Liver (tissue), 3 donors: ENCODE results near the gene HOXC11.

ENCODE experiments used
- JUND ChIP-seq, 2 donors: IDR thresholded peaks; 2 replicates each; pipeline ENCODE4 v1.6.1; 2016; ENCODE audit warnings: antibody characterized with exemption in 2 of 2
- RAD21 ChIP-seq, 2 donors: IDR thresholded peaks; 2 replicates each; pipeline ENCODE4 v1.6.1; 2016; ENCODE audit warnings: antibody characterized with exemption in 2 of 2, mild to moderate bottlenecking in 2 of 2
- SP1 ChIP-seq: IDR thresholded peaks from 2 replicates; pipeline ENCODE4 v1.6.1; 2018; ENCODE audit warnings: antibody characterized with exemption, mild to moderate bottlenecking
- YY1 ChIP-seq: IDR thresholded peaks from 2 replicates; pipeline ENCODE4 v1.6.1; 2016; ENCODE audit warnings: antibody characterized with exemption, mild to moderate bottlenecking
- ZBTB33 ChIP-seq: IDR thresholded peaks from 2 replicates; pipeline ENCODE4 v1.6.1; 2016; ENCODE audit warnings: antibody characterized with exemption
- TF ChIP-seq, protein P1 (sequence below): fragments of 150-350 bp; IDR thresholded peaks from 2 replicates; pipeline ENCODE4 v1.5.1; 2017; ENCODE audit warnings: improper control_type of control experiment, low read depth, low read length; ENCODE audit not compliant: missing input control
- TF ChIP-seq, protein P2 (sequence below): IDR thresholded peaks from 2 replicates; pipeline ENCODE4 v1.6.1; 2016; ENCODE audit warnings: antibody characterized with exemption
- donor health status: healthy.
- donor health status: healthy.

GRCh38 chr12:53930591-53931255 is 42.2 kb upstream of the HOXC11 start:
- TF ChIP-seq SP1 (no peak), RAD21 (IDR thresholded peaks at IDR 0.05) (no peak), JUND (IDR thresholded peaks at IDR 0.05) (no peak), YY1 (no peak), ZBTB33 (no peak)
- TF ChIP-seq, protein P1, sequence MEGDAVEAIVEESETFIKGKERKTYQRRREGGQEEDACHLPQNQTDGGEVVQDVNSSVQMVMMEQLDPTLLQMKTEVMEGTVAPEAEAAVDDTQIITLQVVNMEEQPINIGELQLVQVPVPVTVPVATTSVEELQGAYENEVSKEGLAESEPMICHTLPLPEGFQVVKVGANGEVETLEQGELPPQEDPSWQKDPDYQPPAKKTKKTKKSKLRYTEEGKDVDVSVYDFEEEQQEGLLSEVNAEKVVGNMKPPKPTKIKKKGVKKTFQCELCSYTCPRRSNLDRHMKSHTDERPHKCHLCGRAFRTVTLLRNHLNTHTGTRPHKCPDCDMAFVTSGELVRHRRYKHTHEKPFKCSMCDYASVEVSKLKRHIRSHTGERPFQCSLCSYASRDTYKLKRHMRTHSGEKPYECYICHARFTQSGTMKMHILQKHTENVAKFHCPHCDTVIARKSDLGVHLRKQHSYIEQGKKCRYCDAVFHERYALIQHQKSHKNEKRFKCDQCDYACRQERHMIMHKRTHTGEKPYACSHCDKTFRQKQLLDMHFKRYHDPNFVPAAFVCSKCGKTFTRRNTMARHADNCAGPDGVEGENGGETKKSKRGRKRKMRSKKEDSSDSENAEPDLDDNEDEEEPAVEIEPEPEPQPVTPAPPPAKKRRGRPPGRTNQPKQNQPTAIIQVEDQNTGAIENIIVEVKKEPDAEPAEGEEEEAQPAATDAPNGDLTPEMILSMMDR: no peak
- TF ChIP-seq, protein P2, sequence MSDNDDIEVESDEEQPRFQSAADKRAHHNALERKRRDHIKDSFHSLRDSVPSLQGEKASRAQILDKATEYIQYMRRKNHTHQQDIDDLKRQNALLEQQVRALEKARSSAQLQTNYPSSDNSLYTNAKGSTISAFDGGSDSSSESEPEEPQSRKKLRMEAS: no peak
